Right lobe of liver (tissue), 4 donors: ENCODE results near the gene PLA2G12A.

Experiments
- CTCF ChIP-seq, 4 donors: fragments of 200-600 bp in 3 of 4; fragments of 450-650 bp in 1 of 4; IDR thresholded peaks; one replicate each; pipeline versions ENCODE4 v1.5.1 to v1.8.0; 2016 to 2022; ENCODE audit warnings: antibody characterized with exemption in 4 of 4, mild to moderate bottlenecking in 2 of 4
- POLR2A ChIP-seq: fragments of 450-650 bp; IDR thresholded peaks from one replicate; pipeline ENCODE4 v1.6.1; 2017; ENCODE audit warnings: antibody characterized with exemption, mild to moderate bottlenecking
- donor health status: DM: no; HTN: no; CAD: no.
- donor health status: DM: no; HTN: no; CAD: no.
- donor health status: DM: no; HTN: yes; CAD: no.

GRCh38 chr4:109733728-109734127 lies 3.9 kb upstream of the PLA2G12A start:
- TF ChIP-seq CTCF (IDR thresholded peaks at IDR 0.05) (no peak), POLR2A (no peak)
